ENCODE data around the gene LRRC49.
"Not testable (repeated sequence)": the region's sequence is repeated elsewhere in the genome, so short reads cannot be mapped to it uniquely, and the experiment has no call there.

The LRRC49 gene

GRCh38 chr15:70998319-70998718, 105.7 kb downstream of the LRRC49 start:
- TF ChIP-seq CTCF (IDR thresholded peaks at IDR 0.05; ENCODE audit: borderline replicate concordance, extremely low read depth, low read length, poor library complexity, severe bottlenecking) (no peak), EZH2 (IDR thresholded peaks at IDR 0.05; ENCODE audit: borderline replicate concordance, low read depth, low read length, severe bottlenecking) (no peak)
- H3K27me3 ChIP-seq (ENCODE audit: insufficient read depth, low read length, poor library complexity), result no peaks in the 10 kb centered on the region
- no peaks in the 10 kb centered on the region for H3K79me2 ChIP-seq (ENCODE audit: insufficient read depth, low read length)
- H3K36me3 ChIP-seq (ENCODE audit: insufficient read depth, low read length), result no peaks in the 10 kb centered on the region
- no peak for DNase-seq
- ATAC-seq (ENCODE audit: insufficient read depth, low read depth), result no peak
- H3K9me3 ChIP-seq (ENCODE audit: insufficient read depth, low read length, severe bottlenecking), result no peaks in the 10 kb centered on the region
- no peaks in the 10 kb centered on the region for H3K4me1 ChIP-seq (ENCODE audit: insufficient read depth, low read length)
- no peaks in the 10 kb centered on the region for H4K20me1 ChIP-seq (ENCODE audit: insufficient read depth, low read length)
- H2AFZ ChIP-seq (ENCODE audit: low read depth, low read length), result no peak overlapping the region
- H3K9ac ChIP-seq (ENCODE audit: low read depth, low read length), result no peak overlapping the region
- no peak overlapping the region for H3K27ac ChIP-seq (ENCODE audit: low read length)
- H3K4me2 ChIP-seq (ENCODE audit: insufficient read depth, low read length), result no peak overlapping the region
- H3K4me3 ChIP-seq (ENCODE audit: low read depth in 1 of 2, low read length in 2 of 2), result no peak overlapping the region

DNA sequence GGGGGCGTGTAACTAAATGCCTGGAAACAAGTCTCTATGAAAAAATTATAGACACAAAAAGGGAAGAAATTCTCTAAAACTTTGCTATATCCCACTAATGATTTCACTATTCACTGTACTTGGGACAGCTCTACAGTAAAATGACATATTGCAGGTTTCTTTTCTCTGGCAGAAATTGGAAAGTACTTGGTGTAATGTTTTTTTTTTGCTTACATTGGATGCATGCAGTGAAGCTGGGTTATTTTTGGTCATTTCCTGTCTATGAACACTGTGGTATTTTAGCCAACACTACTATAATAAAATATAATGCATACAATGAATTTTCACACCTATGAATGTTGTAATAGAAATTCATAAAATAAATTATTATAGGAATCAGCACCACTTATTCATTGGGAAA, 109.7 kb downstream of the LRRC49 start:
- H3K4me3 ChIP-seq (ENCODE audit: low read depth in 1 of 2, low read length in 2 of 2), result no peak overlapping the region
- no peak overlapping the region for H3K4me2 ChIP-seq (ENCODE audit: insufficient read depth, low read length)
- H3K9me3 ChIP-seq (ENCODE audit: insufficient read depth, low read length, severe bottlenecking), result no peaks in the 10 kb centered on the region
- TF ChIP-seq EZH2 (IDR thresholded peaks at IDR 0.05; ENCODE audit: borderline replicate concordance, low read depth, low read length, severe bottlenecking) (no peak), CTCF (IDR thresholded peaks at IDR 0.05; ENCODE audit: borderline replicate concordance, extremely low read depth, low read length, poor library complexity, severe bottlenecking) (no peak)
- no peaks in the 10 kb centered on the region for H4K20me1 ChIP-seq (ENCODE audit: insufficient read depth, low read length)
- H3K79me2 ChIP-seq (ENCODE audit: insufficient read depth, low read length), result no peaks in the 10 kb centered on the region
- DNase-seq (no peak), ATAC-seq (ENCODE audit: insufficient read depth, low read depth) (no peak)
- no peak overlapping the region for H2AFZ ChIP-seq (ENCODE audit: low read depth, low read length)
- no peaks in the 10 kb centered on the region for H3K36me3 ChIP-seq (ENCODE audit: insufficient read depth, low read length)
- H3K27me3 ChIP-seq (ENCODE audit: insufficient read depth, low read length, poor library complexity), result no peaks in the 10 kb centered on the region
- H3K27ac ChIP-seq (ENCODE audit: low read length), result no peak overlapping the region
- H3K9ac ChIP-seq (ENCODE audit: low read depth, low read length), result no peak overlapping the region
- H3K4me1 ChIP-seq (ENCODE audit: insufficient read depth, low read length), result no peaks in the 10 kb centered on the region

GRCh38 chr15:71003319-71003718, 110.7 kb downstream of the LRRC49 start:
- H4K20me1 ChIP-seq (ENCODE audit: insufficient read depth, low read length), result no peaks in the 10 kb centered on the region
- no peak overlapping the region for H2AFZ ChIP-seq (ENCODE audit: low read depth, low read length)
- no peak for ATAC-seq (ENCODE audit: insufficient read depth, low read depth)
- no peak overlapping the region for H3K4me3 ChIP-seq (ENCODE audit: low read depth in 1 of 2, low read length in 2 of 2)
- no peaks in the 10 kb centered on the region for H3K79me2 ChIP-seq (ENCODE audit: insufficient read depth, low read length)
- H3K4me2 ChIP-seq (ENCODE audit: insufficient read depth, low read length), result no peak overlapping the region
- no peak for TF ChIP-seq EZH2 (IDR thresholded peaks at IDR 0.05; ENCODE audit: borderline replicate concordance, low read depth, low read length, severe bottlenecking)
- no peak for TF ChIP-seq CTCF (IDR thresholded peaks at IDR 0.05; ENCODE audit: borderline replicate concordance, extremely low read depth, low read length, poor library complexity, severe bottlenecking)
- no peak for DNase-seq
- H3K4me1 ChIP-seq (ENCODE audit: insufficient read depth, low read length), result no peaks in the 10 kb centered on the region
- H3K9me3 ChIP-seq (ENCODE audit: insufficient read depth, low read length, severe bottlenecking), result no peaks in the 10 kb centered on the region
- H3K27me3 ChIP-seq (ENCODE audit: insufficient read depth, low read length, poor library complexity), result no peaks in the 10 kb centered on the region
- no peaks in the 10 kb centered on the region for H3K36me3 ChIP-seq (ENCODE audit: insufficient read depth, low read length)
- H3K9ac ChIP-seq (ENCODE audit: low read depth, low read length), result no peak overlapping the region
- no peak overlapping the region for H3K27ac ChIP-seq (ENCODE audit: low read length)

- H2AFZ ChIP-seq (ENCODE audit: low read depth, low read length); H3K36me3 ChIP-seq (ENCODE audit: insufficient read depth, low read length); H3K9ac ChIP-seq (ENCODE audit: low read depth, low read length); H3K27ac ChIP-seq (ENCODE audit: low read length); H3K4me3 ChIP-seq (ENCODE audit: low read depth in 1 of 2, low read length in 2 of 2); H3K4me1 ChIP-seq (ENCODE audit: insufficient read depth, low read length); H3K4me2 ChIP-seq (ENCODE audit: insufficient read depth, low read length); H3K9me3 ChIP-seq (ENCODE audit: insufficient read depth, low read length, severe bottlenecking); ATAC-seq (ENCODE audit: insufficient read depth, low read depth); H3K79me2 ChIP-seq (ENCODE audit: insufficient read depth, low read length); H3K27me3 ChIP-seq (ENCODE audit: insufficient read depth, low read length, poor library complexity); H4K20me1 ChIP-seq (ENCODE audit: insufficient read depth, low read length); DNase-seq: not testable (repeated sequence)
These were observed 111.9 kb downstream of the LRRC49 start for GRCh38 chr15:71004506-71004905.

Data from DND-41 (cell line).